ENCODE measurements around the gene PCDHGC4.

The PCDHGC4 gene

DNA sequence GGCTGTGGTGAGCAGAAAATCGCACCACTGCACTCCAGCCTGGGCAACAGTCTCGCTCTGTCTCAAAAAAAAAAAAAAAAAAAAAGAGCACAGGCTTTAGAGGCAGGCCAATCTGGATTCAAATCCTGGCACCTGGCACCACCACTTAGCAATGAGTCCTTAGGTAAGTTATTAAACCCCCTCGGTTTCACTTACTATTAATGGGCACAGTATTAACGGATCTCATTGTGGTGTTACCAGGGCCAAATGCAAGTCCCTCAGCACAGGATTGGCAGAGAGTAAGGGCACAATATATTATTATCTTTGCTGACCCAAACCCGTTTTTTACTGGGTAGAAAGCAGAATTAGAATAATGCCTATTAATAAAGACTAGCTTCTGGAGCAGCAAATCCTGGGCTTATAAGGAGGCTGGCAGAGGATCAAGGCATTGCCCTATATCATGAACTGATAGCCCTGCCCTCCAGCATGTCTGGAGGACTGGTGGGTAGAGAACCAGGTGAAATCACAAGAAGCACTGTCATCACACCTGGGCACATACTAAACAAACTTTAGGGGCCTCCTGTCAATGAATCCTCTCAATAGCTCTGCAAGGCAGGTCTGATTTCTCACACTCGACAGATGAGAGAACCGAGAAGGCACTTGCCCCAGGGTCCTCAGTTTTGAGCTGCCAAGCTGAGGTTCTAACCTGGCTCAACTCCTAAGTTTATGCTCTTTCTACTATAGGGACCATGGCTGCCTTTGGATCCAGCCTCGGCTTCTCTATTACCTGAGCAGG, 21.7 kb downstream of the PCDHGC4 start:
- no peak overlapping the region for H3K4me3 ChIP-seq (ENCODE audit: low read length)
- TF ChIP-seq, protein P1, sequence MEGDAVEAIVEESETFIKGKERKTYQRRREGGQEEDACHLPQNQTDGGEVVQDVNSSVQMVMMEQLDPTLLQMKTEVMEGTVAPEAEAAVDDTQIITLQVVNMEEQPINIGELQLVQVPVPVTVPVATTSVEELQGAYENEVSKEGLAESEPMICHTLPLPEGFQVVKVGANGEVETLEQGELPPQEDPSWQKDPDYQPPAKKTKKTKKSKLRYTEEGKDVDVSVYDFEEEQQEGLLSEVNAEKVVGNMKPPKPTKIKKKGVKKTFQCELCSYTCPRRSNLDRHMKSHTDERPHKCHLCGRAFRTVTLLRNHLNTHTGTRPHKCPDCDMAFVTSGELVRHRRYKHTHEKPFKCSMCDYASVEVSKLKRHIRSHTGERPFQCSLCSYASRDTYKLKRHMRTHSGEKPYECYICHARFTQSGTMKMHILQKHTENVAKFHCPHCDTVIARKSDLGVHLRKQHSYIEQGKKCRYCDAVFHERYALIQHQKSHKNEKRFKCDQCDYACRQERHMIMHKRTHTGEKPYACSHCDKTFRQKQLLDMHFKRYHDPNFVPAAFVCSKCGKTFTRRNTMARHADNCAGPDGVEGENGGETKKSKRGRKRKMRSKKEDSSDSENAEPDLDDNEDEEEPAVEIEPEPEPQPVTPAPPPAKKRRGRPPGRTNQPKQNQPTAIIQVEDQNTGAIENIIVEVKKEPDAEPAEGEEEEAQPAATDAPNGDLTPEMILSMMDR (IDR thresholded peaks at IDR 0.05; ENCODE audit: insufficient read depth, low read depth, low read length, missing control alignments), result no peak
- DNase-seq (ENCODE audit: low read depth), result no peak

DNA sequence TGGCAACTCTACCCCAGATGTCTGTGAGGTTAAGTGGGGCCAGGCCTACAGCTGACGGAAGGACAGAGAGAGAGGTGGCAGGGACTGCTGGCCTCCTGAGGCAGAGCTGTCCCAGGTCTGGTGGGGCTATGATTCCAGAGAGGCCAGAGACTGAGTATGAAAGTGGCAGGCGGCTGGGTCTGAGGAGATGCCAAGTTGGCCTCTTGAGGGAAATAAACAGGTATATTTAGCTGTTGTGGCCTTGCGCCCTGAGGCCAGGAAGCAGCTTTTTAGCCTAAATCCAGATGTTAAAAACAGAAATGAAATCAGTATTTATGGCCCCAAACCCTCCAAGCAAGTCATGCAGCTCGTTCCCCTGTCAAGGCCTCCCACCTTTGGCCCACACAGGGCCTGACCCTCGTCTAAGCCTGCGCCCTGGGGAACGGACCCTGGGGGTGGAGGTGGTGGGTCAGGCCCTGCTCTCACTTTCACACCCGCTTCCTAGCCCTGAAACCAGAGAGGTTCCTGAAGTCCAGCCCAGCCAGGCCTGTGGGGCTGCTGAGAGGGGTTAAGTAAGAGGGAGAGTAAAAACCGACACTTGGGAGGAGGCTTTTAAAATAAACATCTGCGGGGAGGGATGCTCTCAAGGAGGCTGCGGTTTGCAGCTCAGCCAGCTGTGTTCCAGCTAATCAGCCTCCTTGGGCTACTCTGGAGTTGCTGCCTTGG, 22.7 kb downstream of the PCDHGC4 start:
- TF ChIP-seq, protein P1 (IDR thresholded peaks at IDR 0.05; ENCODE audit: insufficient read depth, low read depth, low read length, missing control alignments), result no peak
- no peak overlapping the region for H3K4me3 ChIP-seq (ENCODE audit: low read length)
- DNase-seq (ENCODE audit: low read depth), result no peak

GRCh38 chr5:141508440-141508797, 23.6 kb downstream of the PCDHGC4 start:
- TF ChIP-seq, protein P1 (IDR thresholded peaks at IDR 0.05; ENCODE audit: insufficient read depth, low read depth, low read length, missing control alignments), result no peak
- no peak for DNase-seq (ENCODE audit: low read depth)
- H3K4me3 ChIP-seq (ENCODE audit: low read length), result no peak overlapping the region

DNA sequence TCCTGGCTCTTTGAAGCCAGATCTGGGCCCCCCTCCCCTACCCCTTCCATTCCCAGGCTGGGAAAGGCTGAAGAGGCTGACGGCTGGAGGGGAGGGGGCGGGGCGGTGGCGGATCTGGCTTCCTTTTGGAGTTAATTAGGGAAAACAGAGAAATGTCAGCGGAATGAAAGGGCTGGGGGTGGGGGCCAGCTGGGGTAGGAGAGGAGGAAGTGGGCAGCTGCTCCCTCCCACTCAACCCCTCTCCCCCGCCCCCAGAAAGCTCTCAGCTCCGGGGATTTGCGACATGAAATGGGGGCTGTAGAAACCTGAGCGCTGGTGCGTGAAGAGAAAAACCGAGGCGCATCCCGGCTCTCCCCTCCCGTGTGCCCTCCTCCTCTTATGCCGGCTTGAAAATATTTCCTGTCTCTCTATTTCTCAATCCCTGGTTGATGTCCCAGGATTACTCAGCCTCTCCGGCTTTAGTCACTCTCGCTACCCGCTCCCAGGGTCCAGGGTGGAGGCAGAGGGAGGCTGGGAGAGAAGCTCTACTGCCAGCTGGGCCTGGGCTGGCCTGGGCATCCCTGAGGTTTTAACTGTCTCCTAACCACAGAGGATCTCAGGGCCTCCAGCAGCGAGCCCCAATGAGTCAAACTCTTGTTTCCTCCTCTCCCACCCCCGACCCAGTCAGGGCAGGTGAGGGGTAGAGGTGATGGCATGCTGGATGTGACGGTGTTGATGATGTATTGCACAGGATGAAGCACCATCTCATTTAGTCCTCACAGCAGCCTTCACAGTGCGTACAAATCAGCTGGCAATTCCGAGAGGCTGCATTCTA, 24.2 kb downstream of the PCDHGC4 start:
- H3K4me3 ChIP-seq (ENCODE audit: low read length), result peak overlapping the region; percentile 27
- TF ChIP-seq, protein P1 (IDR thresholded peaks at IDR 0.05; ENCODE audit: insufficient read depth, low read depth, low read length, missing control alignments), result no peak
- DNase-seq (ENCODE audit: low read depth), result peak; percentile 95

DNA sequence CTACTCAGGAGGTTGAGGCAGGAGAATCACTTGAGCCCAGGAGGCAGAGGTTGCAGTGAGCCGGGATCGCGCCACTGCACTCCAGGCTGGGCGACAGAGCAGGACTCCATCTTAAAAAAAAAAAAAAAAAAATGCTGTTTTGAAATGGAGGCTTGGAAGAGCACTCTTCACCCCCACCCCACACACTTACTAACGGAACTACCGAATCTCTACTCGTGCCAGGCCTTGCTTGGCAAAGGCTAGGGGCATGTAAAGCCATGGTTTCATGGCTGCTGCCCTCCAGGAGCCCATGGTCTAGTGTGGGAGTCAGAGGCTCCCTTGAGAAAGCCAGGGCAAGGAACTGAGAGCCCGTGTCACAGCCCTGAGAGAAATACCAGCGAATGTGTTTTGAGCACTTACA, 25.3 kb downstream of the PCDHGC4 start:
- DNase-seq (ENCODE audit: low read depth), result no peak
- TF ChIP-seq, protein P1 (IDR thresholded peaks at IDR 0.05; ENCODE audit: insufficient read depth, low read depth, low read length, missing control alignments), result no peak
- no peak overlapping the region for H3K4me3 ChIP-seq (ENCODE audit: low read length)

- TF ChIP-seq, protein P1 (IDR thresholded peaks at IDR 0.05; ENCODE audit: insufficient read depth, low read depth, low read length, missing control alignments), result no peak
- H3K4me3 ChIP-seq (ENCODE audit: low read length), result no peak overlapping the region
- DNase-seq (ENCODE audit: low read depth), result no peak
Measured at GRCh38 chr5:141510850-141511601, 26.2 kb downstream of the PCDHGC4 start.
